Stimulated activated CD8-positive, alpha-beta memory T cell treated with anti-CD3 and anti-CD28 coated beads, Interleukin-4, amount 100 ng/mL, for 48 hours (primary cell): ENCODE measurements around the gene AFG3L2.
A peak's percentile ranks its signal among the peaks of the same experiment; 100 is the strongest.
"Not testable (repeated sequence)": the region's sequence is repeated elsewhere in the genome, so short reads cannot be mapped to it uniquely, and the experiment has no call there.

Experiments used
- DNase-seq: peaks from one replicate; pipeline ENCODE4 v3.0.0-alpha.2; 2020

AFG3L2 gene

GRCh38 chr18:12394428-12394827 lies 17.4 kb upstream of the AFG3L2 start:
- peak; percentile 43 for DNase-seq

GRCh38 chr18:12393998-12394397 lies 17.0 kb upstream of the AFG3L2 start:
- no peak for DNase-seq

GRCh38 chr18:12393510-12393909 lies 16.5 kb upstream of the AFG3L2 start:
- DNase-seq, result no peak

- DNase-seq, result peak; percentile 62
Measured at GRCh38 chr18:12391487-12392165, 14.6 kb upstream of the AFG3L2 start.

- no peak for DNase-seq
Measured at GRCh38 chr18:12388442-12388841, 11.4 kb upstream of the AFG3L2 start.

- DNase-seq, result no peak
Measured at GRCh38 chr18:12384261-12384660, 7.2 kb upstream of the AFG3L2 start.

- DNase-seq, result not testable (repeated sequence)
Measured at GRCh38 chr18:12383759-12384158, 6.7 kb upstream of the AFG3L2 start.

GRCh38 chr18:12382221-12382814 lies 5.3 kb upstream of the AFG3L2 start:
- not testable (repeated sequence) for DNase-seq

GRCh38 chr18:12378198-12378558 lies 1.2 kb upstream of the AFG3L2 start:
- not testable (repeated sequence) for DNase-seq

- DNase-seq, result no peak
Measured at GRCh38 chr18:12377556-12378197, 650 bp upstream of the AFG3L2 start.

GRCh38 chr18:12376034-12376753 lies 833 bp downstream of the AFG3L2 start:
- peak; percentile 29 for DNase-seq

- DNase-seq, result no peak
Measured at GRCh38 chr18:12374401-12374800, 2.6 kb downstream of the AFG3L2 start.

- DNase-seq, result no peak
Measured at GRCh38 chr18:12373771-12374116, 3.3 kb downstream of the AFG3L2 start.

- DNase-seq, result no peak
Measured at GRCh38 chr18:12373116-12373770, 3.8 kb downstream of the AFG3L2 start.

- no peak for DNase-seq
Measured at GRCh38 chr18:12372406-12372805, 4.6 kb downstream of the AFG3L2 start.

- no peak for DNase-seq
Measured at GRCh38 chr18:12371590-12371989, 5.4 kb downstream of the AFG3L2 start.

- no peak for DNase-seq
Measured at GRCh38 chr18:12369211-12369610, 7.8 kb downstream of the AFG3L2 start.

- DNase-seq, result no peak
Measured at GRCh38 chr18:12366784-12367183, 10.2 kb downstream of the AFG3L2 start.

GRCh38 chr18:12366379-12366778 lies 10.6 kb downstream of the AFG3L2 start:
- no peak for DNase-seq

GRCh38 chr18:12362473-12363174 lies 14.4 kb downstream of the AFG3L2 start:
- DNase-seq, result no peak

GRCh38 chr18:12361770-12362378 lies 15.2 kb downstream of the AFG3L2 start:
- DNase-seq, result no peak

- no peak for DNase-seq
Measured at GRCh38 chr18:12359515-12359927, 17.5 kb downstream of the AFG3L2 start.
